HL-60/S4 treated with phorbol 12-myristate 13-acetate at 8.2 ng/mL for 4 days and 3 days (cell line): Measurements from ENCODE around the gene PSMD9.

Source experiments
- in situ Hi-C: fragments of 300-500 bp; cut with MboI; formaldehyde crosslinking; loops from 2 replicates; pipeline ENCODE4 v1.15.0; 2022; ENCODE audit warnings: low sequenced_read_pairs

Gene PSMD9

DNA sequence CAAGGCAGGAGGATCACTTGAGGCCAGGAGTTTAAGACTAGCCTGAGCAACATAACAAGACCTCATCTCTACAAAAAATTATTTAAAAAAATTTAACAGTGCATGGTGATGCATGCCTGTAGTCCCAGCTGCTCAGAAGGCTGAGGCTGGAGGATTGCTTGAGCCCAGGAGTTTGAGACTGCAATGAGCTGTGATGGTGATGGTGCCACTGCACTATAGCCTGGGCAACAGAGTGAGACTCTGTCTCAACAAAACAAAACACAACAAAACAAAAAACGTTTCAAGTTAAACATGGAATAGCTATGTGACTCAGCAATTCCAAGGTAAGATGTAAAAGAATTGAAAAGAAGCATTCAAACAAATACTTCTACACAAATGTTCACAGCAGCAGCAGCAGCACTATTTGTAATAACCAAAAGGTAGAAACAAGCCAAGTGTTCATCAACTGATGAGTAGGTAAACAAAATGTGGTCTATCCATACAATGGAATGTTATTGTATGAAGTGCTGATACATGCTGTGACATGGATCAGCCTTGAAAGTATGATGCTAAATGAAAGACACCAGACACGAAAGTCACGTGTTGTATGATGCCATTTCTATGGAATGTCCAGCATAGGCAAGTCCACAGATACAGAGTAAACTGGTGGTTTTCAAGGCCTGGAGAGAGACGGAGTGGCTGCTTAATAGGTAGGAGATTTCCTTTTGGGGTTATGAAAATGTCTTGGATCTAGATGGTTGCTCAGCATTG is 61.2 kb downstream of the PSMD9 start:
- in situ Hi-C loops = no loop called here

DNA sequence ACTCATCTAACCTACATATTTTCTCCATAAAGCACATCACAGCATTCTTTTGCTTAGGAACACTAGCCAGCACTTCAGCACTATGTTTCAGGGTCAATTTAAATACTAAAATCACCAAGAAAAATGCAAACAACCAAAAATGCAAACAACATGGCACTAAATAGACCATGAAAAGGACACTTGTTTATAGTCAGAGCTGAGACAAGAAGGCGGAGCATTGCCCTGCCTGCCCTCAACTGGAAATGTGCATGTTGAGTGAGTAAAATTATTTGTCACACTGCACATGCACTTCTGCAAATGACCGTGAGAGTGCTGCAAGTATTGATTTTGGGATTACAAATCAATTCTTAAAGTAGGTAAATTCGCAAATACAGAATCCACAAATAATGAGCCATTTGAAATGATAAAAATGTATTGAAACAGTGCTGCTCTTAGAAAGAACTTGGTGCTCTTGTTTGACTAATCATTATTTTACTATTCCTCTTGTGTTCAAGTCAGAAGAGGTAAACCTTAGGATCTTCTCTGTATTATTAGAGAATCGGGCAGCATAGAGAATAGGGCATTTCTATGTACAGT is 64.6 kb downstream of the PSMD9 start:
- in situ Hi-C loops = no loop called here

DNA sequence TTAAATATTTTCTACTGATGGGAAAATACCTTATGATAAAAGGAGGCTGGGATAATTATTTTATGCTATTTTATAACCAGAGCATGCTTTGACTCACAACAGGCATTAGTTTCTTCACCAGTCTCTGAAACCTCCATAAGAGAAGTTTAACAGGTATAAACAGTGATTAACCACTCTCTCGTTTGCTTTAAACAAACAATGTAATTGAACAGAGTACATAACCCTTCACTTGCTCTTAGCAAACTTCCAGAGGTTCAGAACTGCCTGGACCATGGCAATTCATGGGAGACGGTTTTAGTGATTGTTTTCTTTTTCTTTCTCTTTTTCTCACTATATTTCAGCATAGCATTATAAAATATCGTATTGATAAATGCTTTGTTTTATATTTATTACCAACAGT is 65.1 kb downstream of the PSMD9 start:
- in situ Hi-C loops = no loop called here

DNA sequence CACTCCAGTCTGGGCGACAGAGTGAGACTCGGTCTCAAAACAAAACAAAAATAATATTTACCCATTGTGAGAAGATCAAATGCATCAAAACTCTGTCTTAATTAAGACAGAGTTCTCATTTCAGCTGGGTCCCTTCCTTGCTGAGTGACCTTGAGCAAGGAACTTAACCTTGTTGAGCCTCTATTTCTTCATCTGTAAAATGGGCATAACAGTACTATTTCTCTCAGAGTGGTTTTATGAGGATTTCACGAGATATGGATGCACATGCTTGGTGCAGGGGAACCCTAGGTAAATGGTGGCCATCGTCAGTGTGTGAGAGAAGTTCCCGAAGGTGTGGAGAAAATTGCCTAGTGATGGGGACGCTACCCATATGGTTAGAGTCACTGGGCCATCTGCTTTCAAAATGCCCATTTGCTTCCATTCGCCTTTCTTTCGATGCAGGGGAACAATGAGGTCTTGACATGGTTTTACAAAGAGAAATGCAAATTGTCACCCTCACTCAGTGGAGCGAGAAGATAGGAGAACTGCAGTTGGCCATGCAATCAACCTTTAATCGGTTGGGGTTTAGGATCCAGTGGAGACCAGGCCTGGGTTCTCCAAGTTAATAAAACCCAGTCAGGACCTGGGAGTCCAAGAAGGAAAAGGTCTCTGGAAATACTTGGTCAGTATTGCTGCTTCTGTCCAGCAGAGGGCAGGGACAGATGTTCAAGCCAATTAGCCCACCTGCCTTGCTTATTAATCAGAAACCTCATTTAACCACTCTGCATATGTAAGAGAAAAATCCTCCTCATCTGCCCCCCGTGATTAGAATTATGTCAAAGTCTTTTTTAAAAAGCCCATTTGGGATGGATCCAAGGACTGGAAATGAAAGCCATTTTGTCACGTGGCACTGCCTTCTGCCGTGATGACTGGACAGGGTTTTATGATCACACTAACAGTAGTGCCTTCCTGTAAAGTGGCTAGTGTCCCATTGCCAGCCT is 67.0 kb downstream of the PSMD9 start:
- in situ Hi-C loops = no loop called here

DNA sequence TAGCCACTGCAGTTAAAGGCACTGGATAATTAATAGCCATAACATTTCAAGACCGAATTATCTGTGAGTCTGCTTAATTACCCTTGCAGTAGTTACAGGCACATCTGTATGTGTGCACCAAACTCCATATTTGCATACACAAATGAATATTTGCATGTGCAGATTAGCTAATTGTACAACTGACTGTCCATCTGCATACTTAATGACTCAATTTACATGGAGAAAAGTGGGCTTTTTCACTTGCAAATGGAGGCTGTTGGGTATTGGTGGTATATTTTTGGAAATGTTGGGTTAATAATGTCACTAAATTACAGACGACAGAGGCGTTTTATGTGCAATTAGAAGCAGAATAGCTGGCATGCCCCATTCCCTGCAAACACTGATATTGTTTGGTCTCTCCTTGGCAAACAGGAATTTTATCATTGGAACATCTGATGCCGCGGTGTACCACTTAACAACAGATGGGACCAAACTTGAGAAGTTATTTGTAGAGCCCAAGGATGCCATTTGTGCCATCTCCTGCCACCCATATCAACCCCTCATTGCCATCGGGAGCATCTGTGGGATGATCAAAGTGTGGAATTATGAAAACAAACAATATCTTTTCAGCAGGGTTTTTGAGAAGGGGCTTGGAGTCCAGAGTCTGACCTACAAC is 69.4 kb downstream of the PSMD9 start:
- in situ Hi-C loops = no loop called here

DNA sequence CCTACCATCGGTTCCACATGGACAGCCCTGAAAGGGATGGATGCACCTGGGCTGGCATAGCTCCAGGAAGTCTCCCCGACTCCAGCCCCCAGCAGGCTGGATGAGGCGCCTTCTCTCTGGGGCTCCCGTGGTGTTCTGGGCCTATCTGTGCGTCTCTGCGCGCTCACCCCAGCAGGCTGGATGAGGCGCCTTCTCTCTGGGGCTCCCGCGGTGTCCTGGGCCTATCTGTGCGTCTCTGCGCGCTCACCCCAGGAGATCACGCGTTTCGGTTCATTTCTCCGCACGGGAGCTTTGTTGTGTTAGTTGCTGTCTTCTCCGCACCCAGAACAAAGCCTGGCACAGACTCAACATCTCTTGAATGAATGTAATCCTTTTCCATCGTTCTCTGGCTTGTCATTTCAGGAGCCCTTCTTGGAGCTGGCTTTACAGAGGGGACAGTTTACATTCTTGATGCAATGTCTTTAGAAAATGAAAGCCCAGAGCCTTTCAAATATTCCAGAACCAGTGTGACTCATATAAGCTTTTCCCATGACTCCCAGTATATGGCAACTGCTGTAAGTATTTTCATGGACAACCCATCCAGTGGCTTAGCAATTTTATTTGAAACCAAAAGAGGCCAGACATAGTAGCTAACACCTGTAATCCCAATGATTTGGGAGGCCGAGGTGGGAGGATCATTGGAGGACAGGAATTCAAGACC is 70.1 kb downstream of the PSMD9 start:
- in situ Hi-C loops = no loop called here

DNA sequence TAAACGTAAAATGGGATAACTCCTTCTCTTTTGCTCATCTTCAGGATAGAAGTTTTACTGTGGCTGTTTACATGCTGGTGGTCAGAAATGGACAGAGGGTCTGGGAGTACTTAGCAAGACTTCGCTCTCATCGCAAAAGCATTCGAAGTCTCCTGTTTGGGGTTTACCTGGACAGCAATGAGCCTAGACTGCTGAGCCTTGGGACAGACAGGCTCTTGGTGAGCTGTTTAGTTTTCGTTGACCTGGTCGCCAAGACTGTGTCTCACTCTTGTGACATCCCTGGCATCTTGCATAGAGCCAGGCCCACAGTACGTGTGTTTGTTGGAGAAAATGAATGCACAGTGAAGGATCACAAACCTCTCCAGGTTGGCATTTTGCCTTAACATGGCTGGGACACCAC is 72.0 kb downstream of the PSMD9 start:
- in situ Hi-C loops = no loop called here

DNA sequence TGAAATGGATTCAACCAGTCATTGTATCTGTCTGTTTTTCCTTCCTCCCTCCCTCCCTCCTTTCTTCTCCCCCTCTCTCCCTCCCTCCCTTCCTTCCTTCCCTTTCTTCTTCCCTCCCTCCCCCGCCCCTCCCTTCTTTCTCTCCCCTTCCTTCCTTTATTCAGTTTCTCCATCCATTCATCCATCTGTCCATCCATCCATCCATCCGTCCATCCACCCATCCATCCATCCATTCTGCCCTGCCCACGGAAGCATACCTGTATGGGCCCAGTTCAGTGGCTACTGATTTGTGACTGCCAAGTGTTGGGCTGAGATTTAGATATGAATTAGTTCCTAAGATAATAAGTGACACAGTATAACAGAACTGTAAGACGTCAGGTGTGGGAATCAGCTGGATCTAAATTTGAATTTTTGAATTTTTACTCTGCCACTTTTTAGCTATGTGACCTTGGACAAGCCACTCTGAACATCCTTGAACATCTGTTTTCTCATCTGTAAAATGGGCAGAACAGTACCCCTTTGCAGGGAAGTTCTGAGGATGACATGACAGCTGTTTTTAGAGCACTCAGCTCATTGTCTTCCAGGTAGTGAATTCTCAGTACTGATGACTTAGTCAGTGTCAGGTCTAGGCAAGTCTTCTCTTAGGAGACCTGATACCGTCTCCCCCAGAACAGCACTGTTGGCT is 72.7 kb downstream of the PSMD9 start:
- in situ Hi-C loops = no loop called here

DNA sequence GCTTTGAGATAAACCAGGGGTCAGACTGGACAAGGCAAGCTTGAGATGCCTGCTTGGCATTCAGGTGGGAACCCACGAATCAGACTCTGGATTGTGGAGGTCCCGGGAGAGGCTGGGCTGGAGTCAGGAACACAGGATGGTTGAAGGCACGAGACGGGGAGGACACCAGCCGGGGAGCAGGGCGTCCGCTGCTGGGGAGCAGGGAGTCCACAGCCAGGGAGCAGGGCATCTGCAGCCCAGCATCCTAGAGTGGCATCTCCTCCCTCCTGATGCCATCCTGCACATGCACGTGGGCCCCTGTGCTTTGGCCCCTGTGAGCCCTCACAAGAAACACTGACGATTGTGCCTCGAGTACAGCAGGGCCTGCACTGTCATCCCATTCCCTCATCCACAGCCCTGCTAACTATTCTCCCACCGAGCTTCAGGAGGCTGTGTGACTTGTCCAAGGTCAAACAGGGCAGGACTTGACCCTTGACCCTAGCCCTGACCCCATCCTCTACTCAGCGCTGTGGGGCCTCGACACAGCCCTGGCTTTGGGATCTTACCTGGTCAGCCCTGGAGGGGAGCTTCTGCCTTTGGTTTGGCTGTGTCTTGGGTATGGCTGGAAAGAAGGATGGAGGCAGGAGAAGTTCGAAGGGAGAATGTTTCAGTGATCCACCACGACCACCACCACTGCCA is 74.9 kb downstream of the PSMD9 start:
- in situ Hi-C loops = no loop called here

DNA sequence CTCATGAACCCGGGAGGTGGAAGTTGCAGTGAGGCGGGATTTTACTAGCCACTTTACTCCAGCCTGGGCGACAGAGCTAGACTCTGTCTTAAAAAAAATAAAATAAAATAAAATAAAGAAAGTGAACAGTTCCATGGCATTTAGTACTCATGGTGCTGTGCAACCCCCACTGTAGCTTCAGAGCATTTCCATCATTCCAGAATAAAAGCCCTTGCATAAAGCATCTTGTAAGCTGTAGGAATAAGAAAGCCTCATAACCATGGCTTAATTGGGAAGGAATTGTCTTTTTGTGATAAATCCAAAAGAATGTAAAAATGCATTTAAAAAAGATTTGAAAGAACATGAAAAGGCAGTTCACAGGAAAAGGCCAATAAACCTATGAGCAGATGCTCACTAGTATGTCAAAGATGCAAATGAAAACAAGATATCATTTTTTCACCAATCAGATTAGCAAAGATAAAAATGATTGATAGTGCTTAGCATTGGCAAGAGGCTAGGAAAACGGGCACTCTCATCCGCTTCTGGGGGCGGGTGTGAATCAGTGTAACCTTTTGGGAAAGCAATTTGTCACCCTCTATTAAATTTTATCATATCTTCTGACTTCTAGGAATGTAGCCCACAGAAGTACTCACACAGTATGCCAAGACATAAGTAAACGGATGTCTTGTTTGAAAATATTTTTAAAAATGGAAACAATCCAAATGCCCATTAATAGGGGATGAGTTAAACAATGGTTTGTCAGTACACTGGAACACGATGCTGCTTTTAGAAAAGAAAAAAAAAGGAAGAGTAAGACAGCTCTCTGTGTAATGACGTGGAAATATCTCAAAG is 76.4 kb downstream of the PSMD9 start:
- in situ Hi-C loops = no loop called here

DNA sequence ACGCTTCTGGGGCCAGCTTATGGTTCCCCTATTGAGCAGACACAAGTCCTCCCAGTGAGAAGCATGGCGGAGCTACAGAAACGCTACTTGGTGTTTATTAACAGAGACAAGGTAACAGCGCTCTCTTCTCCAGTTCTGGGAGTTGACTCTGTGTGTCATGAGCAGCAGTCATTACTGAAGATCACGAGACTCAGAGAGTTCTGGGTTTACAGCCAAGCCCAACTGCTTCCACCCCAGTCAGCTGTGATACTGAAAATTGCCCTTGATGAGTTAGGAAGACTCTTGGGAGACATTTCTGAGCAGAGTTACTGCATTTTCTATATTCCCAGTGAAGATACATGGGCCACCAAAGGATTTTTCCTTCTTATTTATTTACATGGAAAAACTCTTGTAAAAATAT is 78.4 kb downstream of the PSMD9 start:
- in situ Hi-C loops = no loop called here
